HG02571 (cell line): ENCODE measurements around the gene PRCD.
A peak's percentile ranks its signal among the peaks of the same experiment; 100 is the strongest.
"Not testable (repeated sequence)": the region's sequence is repeated elsewhere in the genome, so short reads cannot be mapped to it uniquely, and the experiment has no call there.

Source experiments
- ATAC-seq: cut with Tn5 transposase; IDR thresholded peaks from one replicate; pipeline ENCODE4 v1.9.1; 2021; ENCODE audit warnings: mild to moderate bottlenecking, moderate library complexity; ENCODE audit not compliant: unreplicated experiment

The PRCD gene

DNA sequence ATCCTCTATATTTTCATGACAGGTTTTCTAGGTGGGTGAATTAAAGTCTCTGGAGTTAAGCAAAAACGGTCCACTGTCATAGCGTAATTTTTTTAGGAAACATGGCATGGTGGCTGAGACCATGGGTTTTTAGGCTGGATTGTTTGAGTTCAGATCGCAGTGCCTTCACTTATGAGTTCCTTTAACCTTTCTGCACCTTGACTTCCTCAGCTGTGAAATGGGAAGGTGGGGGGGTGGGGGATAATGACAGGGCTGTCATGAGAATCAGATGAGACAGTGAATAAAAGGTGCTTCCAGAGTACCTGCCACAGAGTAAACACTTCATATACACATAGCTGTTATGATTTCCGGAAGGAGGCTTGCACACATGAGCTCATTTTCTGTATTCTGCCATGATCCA is 11.8 kb downstream of the PRCD start:
- no peak for ATAC-seq

DNA sequence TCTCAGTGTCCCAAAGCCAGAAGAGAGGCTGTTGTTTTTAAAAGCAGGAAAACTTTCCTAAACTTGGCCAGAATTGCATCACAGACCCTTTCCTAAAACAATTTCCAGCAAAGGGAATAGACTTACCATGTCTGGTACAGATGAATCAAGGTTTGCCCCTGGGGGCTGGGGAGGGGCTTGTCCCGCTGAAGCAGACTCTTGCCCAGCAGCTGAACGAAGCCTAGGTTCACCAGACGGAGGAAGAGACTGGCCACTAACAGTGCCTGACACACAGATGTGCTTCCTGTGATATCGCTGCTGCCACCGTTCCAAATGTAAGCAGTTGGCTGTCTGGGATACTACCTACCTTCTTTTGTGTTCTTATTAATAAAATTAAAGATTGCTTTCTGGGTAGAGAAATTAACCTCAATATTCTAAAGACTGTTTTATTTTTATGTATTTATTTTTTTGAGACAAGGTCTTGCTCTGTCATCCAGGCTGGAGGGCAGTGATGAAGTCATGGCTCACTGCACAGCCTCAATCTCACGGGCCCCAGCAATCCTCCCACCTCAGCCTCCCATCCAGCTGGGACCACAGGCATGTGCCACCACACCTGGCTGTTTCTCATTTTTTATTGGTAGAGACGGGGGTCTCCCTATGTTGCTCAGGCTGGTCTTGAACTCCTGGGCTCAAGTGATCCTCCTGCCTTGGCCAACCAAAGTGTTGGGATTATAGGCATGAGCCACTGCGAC is 13.5 kb downstream of the PRCD start:
- ATAC-seq = no peak

DNA sequence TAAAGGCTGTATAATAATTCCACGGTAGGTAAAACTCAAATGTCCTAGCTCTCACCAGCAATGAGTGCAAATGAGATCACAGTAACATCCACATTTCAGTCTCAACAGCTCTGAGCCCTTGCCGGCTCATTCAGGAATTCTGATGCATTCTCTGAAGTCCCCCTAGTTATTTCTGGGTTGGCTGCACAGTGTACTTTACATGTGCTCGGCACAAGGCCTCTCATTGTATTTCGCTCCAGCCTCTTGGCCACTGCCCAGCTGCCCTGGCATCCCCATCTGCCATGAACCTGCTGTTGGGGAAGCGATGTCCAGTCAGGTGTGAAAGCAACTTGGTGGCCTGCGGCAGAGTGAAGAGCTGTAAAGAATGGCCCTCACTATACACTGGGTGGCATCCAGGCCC is 14.3 kb downstream of the PRCD start:
- no peak for ATAC-seq

DNA sequence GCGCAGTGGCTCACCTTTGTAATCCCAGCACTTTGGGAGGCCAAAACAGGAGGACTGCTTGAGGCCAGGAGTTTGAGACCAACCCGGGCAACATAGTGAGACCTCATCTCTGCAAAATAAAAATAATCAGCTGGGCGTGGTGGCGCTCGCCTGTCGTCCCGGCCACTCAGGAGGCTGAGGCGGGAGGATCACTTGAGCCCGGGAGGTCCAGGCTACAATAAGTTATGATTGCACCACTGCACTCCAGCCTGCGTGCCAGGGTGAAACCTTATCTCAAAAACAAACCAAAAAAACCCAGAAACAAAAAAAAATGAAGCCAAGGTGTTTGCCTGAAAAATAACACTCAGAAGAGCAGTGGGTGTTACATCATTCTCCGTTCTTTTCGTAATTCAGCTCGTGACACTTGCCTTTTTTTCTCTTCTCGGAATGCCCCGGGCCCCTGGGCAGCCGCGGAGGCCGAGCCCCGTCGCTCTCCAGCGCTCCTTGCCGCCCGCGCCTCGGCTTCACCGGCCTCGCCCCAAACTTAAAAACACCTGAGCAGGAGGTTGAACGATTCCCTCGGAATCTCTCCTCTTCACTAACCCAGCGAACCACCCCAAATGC is 17.0 kb downstream of the PRCD start:
- ATAC-seq = peak; percentile 34

DNA sequence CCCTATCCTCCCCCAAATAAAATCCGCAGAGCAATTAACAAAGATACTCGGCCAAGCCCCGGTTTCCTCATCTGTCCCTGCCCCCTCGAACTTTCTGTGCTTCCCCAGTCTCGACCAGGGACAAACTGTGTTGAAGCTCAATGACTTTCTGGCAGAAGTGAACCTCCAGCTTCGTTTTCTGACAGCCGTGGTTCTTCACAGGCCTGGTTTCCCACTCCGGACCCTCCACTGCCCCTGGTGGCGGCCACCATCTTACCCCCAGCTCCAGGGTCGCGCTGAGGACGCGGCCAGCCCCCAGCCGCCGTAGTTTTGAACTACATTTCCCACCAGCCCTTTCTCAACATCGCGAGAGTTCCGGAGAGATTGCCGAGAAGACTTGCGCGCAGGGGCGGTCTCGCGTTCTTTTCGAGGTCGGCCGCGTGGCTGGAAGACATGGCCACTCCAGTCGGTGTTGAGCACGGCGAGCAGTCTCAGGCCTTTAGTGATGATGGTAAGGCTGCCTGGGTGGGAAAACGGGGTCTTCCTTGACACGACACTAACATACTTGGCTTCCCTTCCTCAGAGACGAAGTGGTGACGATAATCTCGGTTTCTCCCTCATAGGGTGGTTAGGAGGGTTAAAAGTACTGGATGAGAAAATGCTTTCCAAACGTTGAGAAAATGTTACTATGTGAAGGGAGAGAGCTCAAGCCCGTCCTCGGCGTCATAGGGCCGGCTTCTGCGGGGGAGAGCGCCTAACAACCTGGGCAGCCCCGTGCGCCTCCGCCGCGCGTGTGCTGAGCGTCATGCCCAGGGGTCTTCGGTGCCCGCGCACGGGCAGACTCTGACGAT is 17.7 kb downstream of the PRCD start:
- ATAC-seq = peak; percentile 84

DNA sequence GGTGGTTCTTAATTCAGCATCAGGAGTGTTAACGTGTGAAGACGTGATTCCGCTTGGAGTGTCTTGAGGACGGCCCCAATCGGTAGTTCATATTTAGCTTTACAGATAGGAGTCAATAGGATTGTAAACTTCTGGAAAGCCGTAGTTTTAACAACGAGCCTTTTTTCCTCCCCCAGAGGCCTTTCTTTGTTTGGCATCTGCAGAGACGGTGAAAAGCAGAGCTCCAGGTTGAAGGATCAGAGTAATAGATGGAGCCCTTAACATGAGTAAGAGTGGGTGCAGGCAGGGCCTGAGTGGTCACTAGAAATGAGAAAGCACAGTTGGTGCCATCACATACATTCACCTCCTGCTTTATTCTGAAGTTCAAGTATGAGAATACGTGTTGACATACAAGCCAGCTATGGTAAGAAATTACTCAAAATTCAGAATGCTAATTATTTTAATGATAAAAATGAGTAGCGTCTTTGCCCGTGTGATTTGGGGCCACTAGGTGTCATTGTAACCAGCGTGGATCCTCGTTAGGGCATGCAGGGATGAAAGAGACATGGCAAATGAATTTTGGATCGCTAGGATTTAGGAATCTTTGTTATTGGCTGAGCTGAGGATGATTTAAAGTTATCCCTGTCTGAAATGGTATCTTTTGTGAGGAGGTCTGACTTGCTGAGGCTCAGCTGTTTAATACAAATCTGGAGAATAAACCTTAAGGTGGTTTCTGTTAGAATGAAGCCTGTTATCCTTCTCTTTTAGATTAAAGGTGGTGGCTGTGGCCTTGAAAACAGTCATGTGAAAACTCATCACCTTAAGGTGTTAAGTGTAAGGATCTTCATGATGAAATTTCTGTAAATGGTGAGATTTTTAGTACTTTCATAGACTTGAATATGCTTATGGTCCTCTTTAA is 18.6 kb downstream of the PRCD start:
- no peak for ATAC-seq

DNA sequence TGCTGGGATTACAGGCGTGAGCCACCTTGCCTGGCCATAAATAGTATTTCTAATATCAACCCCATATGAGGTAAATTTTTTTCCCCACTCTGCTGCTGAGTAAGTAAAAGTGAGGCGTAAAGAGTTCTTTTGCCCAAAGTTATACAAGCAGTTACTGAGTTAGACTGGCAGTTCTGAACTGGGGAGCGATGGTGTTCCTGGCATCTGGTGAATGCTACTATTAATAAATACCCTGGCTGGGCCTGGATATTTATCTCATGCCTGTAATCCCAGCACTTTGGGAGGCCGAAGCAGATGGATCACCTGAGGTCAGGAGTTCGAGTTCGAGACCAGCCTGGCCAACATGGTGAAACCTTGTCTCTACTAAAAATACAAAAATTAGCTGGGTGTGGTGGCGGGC is 19.6 kb downstream of the PRCD start:
- ATAC-seq = not testable (repeated sequence)

DNA sequence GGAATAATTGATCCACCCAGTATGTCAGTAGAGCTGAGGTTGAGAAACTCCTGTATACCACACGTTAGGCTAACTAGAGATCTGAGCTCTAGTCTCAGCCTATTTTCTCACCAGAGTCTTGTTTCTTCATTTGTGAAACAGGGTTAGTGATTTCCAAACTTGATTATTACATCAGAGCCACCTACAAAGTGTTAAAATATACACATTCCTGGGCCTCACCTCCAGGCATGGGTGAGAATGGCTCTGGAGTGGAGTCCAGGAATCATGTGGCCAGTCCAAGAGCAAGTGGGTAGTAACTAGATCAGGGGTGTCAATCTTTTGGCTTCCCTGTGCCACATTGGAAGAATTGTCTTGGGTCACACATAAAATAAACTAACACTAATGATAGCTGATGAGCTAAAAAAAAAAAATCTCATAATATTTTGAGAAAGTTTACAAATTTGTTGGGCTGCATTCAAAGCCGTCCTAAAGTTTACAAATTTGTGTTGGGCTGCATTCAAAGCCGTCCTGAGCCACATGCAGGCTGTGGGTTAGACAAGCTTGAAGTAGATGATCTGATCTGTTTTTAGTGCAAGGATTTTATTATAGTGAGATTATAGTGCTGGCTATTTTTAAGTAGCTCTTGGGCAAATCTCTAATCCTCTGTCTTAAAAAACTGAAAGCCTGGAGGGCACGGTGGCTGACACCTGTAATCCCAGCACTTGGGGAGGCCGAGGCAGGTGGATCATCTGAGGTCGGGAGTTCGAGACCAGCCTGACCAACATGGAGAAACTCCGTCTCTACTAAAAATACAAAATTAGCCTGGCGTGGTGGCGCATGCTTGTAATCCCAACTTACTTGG is 20.4 kb downstream of the PRCD start:
- ATAC-seq = no peak

DNA sequence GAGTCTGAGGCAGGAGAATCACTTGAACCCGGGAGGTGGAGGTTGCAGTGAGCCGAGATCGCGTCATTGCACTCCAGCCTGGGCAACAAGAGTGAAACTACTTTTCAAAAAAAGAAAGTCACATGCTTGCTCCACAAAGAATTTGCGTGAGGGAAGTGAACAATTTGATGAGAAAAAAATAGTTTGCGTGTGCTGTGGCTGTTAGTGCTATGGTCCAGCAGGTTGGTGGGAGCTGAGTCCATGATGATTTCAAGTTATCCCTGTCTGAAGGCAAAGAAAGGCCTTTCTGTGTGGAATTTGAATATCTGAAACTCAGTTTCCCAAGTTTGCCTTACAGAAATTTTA is 21.0 kb downstream of the PRCD start:
- ATAC-seq = no peak

DNA sequence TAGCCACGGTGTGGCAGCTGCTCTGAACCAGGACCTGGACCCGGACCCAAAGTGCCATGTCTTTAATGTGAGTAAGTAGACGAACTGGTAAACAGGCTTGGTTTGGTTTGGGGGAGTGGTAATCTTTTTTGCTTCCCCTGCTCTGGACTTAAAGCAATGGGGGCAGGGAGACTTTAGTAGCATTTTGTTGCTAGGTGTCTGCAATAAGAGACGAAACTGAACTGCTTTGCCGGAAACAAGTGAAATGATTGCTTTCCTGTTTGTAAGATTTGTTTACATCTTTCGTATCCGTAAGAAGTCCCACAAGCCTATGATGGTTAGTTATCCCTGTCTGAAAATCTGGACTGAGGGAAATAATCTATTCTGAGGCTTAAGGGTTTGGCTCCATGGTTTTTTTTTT is 21.5 kb downstream of the PRCD start:
- ATAC-seq = no peak

DNA sequence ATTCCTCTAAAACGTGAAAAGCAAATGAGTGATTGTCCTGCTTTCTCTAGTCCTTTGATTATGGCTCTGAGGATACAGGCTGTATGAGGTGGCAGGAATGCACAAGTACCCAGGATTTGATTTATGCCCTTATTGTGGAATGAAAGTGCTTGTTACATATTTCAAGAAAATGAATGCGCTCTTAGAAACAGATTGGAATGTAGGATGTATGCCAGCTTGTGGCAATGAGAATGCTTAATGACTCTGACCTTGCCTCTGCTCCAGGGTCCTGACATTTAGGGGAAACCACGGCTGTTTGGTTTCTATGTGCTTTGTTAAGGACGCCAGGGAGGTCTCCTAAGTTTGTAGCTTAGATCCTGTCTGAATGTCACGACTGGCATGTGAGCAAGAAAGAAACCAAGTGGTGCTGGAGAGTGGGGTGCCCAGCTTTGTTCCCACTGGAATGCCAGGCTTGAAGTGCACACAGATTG is 22.0 kb downstream of the PRCD start:
- ATAC-seq = no peak

DNA sequence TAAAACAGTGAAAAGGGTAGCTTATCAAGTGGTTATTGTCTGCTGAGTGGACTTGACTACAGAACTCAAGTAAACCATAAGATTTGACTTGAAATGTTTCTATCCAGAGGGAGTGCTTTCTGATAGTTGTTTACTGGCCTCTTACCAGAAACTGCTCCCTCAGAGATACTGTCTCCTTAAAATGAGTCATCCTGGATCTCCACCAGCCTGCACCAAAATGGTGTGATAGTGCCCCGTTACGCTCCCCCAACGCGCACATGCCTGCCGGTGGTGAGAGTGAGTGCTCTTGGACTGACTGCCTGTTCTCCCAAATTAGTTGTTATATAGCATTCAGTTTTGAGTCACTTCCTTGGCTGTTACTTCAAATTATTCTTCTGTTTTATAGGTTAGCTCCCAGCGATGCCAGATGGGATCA is 22.9 kb downstream of the PRCD start:
- no peak for ATAC-seq

DNA sequence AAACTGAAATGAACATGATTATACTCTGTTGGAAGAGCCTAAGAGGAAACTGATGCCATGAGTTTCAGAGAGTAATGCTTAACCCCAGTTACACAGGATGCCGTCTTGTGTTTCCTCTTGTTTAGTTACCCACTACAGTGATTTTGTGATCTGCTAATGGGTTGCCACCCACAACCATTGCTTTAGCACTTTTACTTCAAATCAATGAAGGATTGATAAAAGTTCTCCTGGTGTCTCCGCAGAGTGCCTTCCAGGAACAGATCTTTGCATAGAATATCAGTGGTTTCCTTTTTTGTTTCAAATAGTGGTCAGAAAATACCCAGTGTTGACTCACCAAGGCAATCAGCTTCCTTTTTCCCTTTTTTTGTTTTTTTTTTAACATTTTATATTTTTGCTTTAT is 23.5 kb downstream of the PRCD start:
- not testable (repeated sequence) for ATAC-seq

DNA sequence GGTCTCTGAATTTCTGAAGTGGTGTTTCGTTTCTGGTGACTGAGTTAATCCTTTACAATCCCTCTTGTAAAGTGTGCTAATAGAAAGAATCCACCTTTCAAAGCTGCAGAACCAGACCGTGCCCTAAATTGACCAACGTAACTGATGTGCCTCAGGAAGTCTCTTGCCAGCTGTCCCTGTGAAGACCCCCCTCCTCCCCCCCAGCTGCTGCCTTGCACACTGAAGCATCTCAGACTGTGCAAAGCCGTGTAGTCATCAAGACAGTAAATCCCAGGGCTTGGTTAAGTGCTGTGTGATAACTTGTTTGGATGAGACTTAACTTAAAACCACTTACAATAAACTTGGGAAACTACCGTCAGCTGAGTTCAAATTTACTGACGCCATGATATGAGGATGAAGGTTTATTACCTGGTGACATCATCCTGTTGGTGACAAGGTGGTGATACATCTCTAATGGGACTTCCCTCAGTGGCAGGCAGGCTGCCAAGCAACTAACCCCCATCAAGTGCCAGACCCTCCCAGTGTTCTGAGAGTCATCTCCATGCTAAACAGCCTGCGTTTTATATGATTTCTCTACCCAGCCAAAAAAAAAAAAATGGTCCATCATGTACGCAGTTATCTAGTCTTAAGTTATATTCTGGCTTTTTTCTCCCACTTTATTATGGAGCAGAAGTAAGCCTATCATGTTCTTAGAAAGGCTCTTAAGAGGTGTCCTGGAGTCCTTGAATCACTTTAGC is 25.3 kb downstream of the PRCD start:
- ATAC-seq = not testable (repeated sequence)

DNA sequence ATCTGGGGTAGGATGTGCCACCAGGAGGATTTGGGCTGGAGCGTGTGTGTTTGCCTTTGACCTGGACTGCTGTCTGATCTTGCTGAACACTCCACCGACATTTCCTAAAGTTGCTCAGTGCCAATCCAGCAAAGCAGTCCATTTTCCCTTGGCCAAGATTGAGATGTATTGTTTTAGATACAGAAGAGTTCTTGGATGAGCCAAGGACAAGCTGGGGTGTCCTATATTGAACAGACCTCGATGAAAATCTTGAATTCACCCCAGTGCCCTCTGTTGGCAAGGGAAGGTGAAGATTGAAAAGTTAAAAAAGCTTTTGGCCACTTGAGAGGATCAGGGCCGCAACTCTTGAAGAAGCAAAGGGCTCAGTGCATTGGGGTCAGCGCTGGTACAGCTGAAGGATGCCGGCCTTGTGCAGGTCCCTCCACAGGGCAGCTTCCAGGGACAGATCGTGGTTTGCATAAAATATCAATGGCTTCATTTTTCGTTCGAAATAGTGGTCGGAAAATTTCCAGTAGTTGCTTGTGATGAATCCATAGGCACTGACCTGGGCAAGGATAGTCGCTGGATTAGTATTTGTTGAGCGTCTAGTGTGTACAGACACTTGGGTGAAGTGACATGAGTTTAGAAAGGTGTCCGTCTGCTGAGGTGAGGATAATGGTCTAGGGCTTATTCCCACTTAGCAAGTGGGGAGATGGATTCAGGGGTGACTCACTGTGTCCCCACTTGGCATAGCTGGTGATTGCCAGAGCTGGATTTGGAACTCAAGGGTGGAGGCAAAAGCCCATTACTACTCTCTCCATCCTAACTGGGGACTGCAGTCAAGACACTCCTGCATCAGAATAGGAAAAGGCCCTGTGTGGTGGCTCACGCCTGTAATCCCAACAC is 26.1 kb downstream of the PRCD start:
- no peak for ATAC-seq

DNA sequence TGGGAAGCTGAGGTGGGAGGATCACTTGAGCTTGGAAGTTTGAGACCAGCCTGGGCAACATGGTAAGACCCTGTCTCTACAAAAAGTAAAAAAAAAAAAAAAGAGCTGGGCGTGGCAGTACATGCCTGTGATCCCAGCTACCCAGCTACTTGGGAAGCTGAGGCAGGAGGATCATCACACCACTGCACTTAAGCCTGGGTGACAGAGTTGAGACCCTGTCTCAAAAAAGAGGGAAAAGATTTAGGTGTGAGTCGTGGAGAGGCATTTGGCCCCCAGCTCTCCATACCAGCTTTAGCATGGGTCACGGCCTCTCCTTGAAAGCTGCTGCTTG is 26.7 kb downstream of the PRCD start:
- ATAC-seq = no peak

DNA sequence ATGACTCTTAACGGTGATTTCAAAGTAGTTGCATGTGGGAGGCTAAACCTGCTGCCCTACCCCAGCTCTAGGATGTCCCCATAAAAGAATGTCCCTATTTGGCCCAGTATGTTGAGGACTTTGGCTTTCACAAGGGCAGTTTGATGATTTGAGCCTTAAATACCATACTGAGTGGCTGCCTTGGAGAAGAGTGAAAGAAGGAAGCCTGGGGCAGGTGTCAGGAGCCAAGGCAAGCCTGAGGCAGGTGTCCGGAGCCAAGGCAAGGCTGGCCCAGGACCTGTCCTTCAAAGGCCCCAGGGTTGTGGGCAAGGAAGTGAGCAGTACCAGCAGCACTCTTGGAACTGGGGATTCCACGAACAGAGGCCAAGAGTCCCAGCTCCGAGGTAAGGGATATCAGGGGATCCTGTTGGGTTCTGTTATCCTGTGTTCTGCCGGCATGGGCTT is 27.2 kb downstream of the PRCD start:
- ATAC-seq = no peak

DNA sequence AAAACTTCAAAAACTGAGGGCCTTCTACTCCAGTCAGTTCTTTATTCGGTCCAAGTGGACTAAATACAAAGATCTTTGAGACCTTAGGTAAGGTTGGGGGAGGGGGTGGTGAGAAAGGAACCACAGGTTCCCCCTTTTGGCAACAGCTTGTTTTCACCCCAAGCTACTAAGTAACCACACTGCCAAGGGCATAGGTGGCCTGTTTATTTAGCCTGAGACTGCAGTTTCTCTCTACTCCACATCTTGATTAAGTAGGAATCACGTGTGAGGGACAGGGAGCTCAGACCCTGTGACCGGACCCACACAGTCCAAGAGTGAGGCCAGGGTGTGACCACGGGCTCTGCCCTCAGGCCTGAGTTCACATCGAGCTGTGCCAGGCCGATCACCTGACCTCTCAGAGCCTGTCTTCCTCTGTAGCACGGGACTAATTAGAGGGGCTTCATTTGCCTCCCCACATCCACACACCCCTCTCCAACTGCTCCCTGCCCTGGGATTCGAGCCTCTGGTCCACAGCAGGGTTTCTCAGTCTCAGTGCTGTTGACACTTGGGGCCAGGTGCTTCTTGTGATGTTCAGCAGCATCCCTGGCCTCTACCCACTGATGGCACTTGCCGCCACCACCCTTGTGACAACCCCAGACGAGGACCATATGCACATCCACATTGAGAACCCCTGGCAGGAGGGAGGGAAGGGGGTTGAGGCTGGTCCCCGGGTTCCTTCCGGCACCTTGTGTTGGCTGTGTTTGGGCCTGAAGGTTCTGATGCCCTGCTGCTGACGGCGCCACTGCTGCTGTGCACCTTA is 28.0 kb downstream of the PRCD start:
- no peak for ATAC-seq
